Measurements from ENCODE around the gene DNASE1L1.

DNASE1L1 gene

GRCh38 chrX:154429711-154430110 lies 20.7 kb upstream of the DNASE1L1 start:
- no peak for DNase-seq
- no peaks in the 10 kb centered on the region for H4K20me1 ChIP-seq (ENCODE audit: insufficient read depth, low read length)
- no peaks in the 10 kb centered on the region for H3K27me3 ChIP-seq (ENCODE audit: insufficient read depth, low read length, poor library complexity)
- H3K9me3 ChIP-seq (ENCODE audit: insufficient read depth, low read length, severe bottlenecking): no peaks in the 10 kb centered on the region
- peaks cover 30% of the 10 kb centered on the region for H3K79me2 ChIP-seq (ENCODE audit: insufficient read depth, low read length)
- ATAC-seq (ENCODE audit: insufficient read depth, low read depth): no peak
- peak overlapping the region; percentile 86 for H3K4me2 ChIP-seq (ENCODE audit: insufficient read depth, low read length)
- peak overlapping the region in 1 of 2 experiments; percentile 88; a peak in 2 of 4 replicates for H3K4me3 ChIP-seq (ENCODE audit: low read depth in 1 of 2, low read length in 2 of 2)
- peaks cover 34% of the 10 kb centered on the region for H3K4me1 ChIP-seq (ENCODE audit: insufficient read depth, low read length)
- peaks cover 32% of the 10 kb centered on the region for H3K36me3 ChIP-seq (ENCODE audit: insufficient read depth, low read length)
- no peak overlapping the region for H3K27ac ChIP-seq (ENCODE audit: low read length)
- no peak overlapping the region for H2AFZ ChIP-seq (ENCODE audit: low read depth, low read length)
- TF ChIP-seq EZH2 (IDR thresholded peaks at IDR 0.05; ENCODE audit: borderline replicate concordance, low read depth, low read length, severe bottlenecking): no peak
- TF ChIP-seq, protein P1, sequence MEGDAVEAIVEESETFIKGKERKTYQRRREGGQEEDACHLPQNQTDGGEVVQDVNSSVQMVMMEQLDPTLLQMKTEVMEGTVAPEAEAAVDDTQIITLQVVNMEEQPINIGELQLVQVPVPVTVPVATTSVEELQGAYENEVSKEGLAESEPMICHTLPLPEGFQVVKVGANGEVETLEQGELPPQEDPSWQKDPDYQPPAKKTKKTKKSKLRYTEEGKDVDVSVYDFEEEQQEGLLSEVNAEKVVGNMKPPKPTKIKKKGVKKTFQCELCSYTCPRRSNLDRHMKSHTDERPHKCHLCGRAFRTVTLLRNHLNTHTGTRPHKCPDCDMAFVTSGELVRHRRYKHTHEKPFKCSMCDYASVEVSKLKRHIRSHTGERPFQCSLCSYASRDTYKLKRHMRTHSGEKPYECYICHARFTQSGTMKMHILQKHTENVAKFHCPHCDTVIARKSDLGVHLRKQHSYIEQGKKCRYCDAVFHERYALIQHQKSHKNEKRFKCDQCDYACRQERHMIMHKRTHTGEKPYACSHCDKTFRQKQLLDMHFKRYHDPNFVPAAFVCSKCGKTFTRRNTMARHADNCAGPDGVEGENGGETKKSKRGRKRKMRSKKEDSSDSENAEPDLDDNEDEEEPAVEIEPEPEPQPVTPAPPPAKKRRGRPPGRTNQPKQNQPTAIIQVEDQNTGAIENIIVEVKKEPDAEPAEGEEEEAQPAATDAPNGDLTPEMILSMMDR (IDR thresholded peaks at IDR 0.05; ENCODE audit: borderline replicate concordance, extremely low read depth, low read length, poor library complexity, severe bottlenecking): no peak
- H3K9ac ChIP-seq (ENCODE audit: low read depth, low read length): peak overlapping the region; percentile 79; the same call in 1 of the 2 replicates

GRCh38 chrX:154428176-154429171 lies 19.4 kb upstream of the DNASE1L1 start, which contains the start of gene ATP6AP1:
ATP6AP1 (plus strand) TSS chrX:154428677; CDS start chrX:154428693, 16 bp downstream.
- ATAC-seq (ENCODE audit: insufficient read depth, low read depth): peak; percentile 100
- H2AFZ ChIP-seq (ENCODE audit: low read depth, low read length): peak within 1 kb of the TSS; percentile 68
- peak within 1 kb of the TSS; percentile 46 to 88; a peak in 3 of 4 replicates for H3K4me3 ChIP-seq (ENCODE audit: low read depth in 1 of 2, low read length in 2 of 2)
- peaks cover 34% of the 10 kb centered on the region for H3K4me1 ChIP-seq (ENCODE audit: insufficient read depth, low read length)
- H4K20me1 ChIP-seq (ENCODE audit: insufficient read depth, low read length): no peaks in the 10 kb centered on the region
- H3K9me3 ChIP-seq (ENCODE audit: insufficient read depth, low read length, severe bottlenecking): no peaks in the 10 kb centered on the region
- peak; percentile 94 for DNase-seq
- no peaks in the 10 kb centered on the region for H3K27me3 ChIP-seq (ENCODE audit: insufficient read depth, low read length, poor library complexity)
- TF ChIP-seq, protein P1 (IDR thresholded peaks at IDR 0.05; ENCODE audit: borderline replicate concordance, extremely low read depth, low read length, poor library complexity, severe bottlenecking): peak; percentile 40
- no peak for TF ChIP-seq EZH2 (IDR thresholded peaks at IDR 0.05; ENCODE audit: borderline replicate concordance, low read depth, low read length, severe bottlenecking)
- H3K9ac ChIP-seq (ENCODE audit: low read depth, low read length): peak within 1 kb of the TSS; percentile 79
- peaks cover 20% of the 10 kb centered on the region for H3K36me3 ChIP-seq (ENCODE audit: insufficient read depth, low read length)
- H3K4me2 ChIP-seq (ENCODE audit: insufficient read depth, low read length): peak within 1 kb of the TSS; percentile 86
- peak within 1 kb of the TSS; percentile 75 for H3K27ac ChIP-seq (ENCODE audit: low read length)
- H3K79me2 ChIP-seq (ENCODE audit: insufficient read depth, low read length): peaks cover 30% of the 10 kb centered on the region

DNA sequence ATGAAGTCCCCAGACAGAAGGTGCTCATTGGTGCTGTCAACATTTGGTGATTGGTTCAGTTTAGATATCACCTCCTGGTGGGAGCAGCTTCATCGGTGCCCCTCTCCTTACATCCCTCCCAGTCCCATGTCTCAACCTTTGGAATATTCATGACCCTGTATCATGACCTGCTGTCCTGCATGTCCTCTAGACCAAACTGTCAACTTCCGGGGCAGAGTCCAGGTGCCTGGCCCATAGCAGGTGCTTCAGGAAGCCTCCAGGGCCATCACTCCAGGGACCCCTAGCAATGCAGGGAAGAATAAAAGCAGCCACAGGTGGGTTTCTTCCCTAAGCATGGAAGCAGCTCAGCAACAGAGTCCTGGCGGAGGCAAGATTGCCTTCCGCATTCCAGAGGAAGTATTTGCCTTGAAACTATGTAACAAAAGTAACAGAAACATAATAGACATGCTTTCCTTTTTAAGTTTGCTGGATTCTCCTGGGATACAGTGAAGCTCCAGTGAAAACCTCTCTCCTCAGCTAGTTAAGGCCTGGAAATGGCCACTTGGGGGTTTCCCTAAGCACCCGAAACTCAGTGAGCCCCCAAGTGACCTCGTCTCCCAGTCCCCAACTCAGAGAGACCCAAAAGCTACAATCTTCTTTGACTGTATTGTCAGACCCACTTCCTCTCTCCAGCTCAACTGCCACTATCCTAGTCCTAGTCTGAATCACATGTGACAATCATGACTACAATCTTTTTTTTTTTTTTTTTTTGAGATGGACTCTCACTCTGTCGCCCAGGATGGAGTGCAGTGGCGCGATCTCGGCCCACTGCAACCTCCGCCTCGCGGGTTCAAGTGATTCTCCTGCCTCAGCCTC lies 18.1 kb upstream of the DNASE1L1 start:
- DNase-seq: no peak
- H3K4me1 ChIP-seq (ENCODE audit: insufficient read depth, low read length): peaks cover 34% of the 10 kb centered on the region

More for the DNA sequence above, 18.1 kb upstream of the DNASE1L1 start:
- H4K20me1 ChIP-seq (ENCODE audit: insufficient read depth, low read length): no peaks in the 10 kb centered on the region
- ATAC-seq (ENCODE audit: insufficient read depth, low read depth): no peak
- no peaks in the 10 kb centered on the region for H3K9me3 ChIP-seq (ENCODE audit: insufficient read depth, low read length, severe bottlenecking)
- H3K27ac ChIP-seq (ENCODE audit: low read length): no peak overlapping the region
- H3K36me3 ChIP-seq (ENCODE audit: insufficient read depth, low read length): peaks cover 7% of the 10 kb centered on the region; the same call in 1 of the 2 replicates
- H2AFZ ChIP-seq (ENCODE audit: low read depth, low read length): no peak overlapping the region
- H3K4me2 ChIP-seq (ENCODE audit: insufficient read depth, low read length): peak overlapping the region; percentile 86
- peak overlapping the region in 1 of 2 experiments; percentile 88; a peak in 1 of 4 replicates for H3K4me3 ChIP-seq (ENCODE audit: low read depth in 1 of 2, low read length in 2 of 2)
- TF ChIP-seq, protein P1 (IDR thresholded peaks at IDR 0.05; ENCODE audit: borderline replicate concordance, extremely low read depth, low read length, poor library complexity, severe bottlenecking): no peak
- TF ChIP-seq EZH2 (IDR thresholded peaks at IDR 0.05; ENCODE audit: borderline replicate concordance, low read depth, low read length, severe bottlenecking): no peak
- no peaks in the 10 kb centered on the region for H3K27me3 ChIP-seq (ENCODE audit: insufficient read depth, low read length, poor library complexity)
- peaks cover 30% of the 10 kb centered on the region for H3K79me2 ChIP-seq (ENCODE audit: insufficient read depth, low read length)
- peak overlapping the region; percentile 79; the same call in 1 of the 2 replicates for H3K9ac ChIP-seq (ENCODE audit: low read depth, low read length)

Measured in DND-41 (cell line).